Hematopoietic multipotent progenitor cell treated with erythropoietin and hydrocortisone succinate and interleukin-3 and kit ligand, for 8 days (in vitro differentiated cells): ENCODE measurements around the gene HIC1.

ENCODE experiments used
- DNase-seq: peaks from one replicate; pipeline ENCODE4 v3.0.0-alpha.2; 2015

Gene HIC1

DNA sequence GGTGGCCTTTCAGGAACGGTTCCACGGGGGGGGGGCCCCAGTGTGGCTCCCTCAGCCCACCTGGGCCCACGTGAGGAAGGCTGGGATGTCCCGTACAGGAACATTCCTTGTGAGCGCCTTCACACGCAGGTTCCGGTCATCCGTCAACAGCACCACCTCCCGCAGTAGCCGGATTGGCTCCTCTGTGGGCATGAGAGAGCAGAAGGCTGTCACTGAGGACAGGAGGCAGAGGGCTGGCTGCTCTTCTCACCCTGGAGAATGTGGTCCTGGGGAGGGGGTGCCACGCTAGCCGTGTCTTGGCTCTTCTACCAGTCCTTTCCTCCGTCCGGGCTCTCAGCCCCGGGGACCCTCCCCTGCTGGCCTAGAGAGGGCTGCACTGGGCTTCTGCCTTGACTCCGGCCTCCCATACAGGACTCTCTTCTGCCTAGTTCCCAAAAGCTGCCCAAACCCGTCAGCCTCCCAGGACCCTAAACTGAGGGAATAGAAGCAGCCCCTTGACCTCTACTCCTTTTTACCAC, 6.6 kb downstream of the HIC1 start:
- no peak for DNase-seq

DNA sequence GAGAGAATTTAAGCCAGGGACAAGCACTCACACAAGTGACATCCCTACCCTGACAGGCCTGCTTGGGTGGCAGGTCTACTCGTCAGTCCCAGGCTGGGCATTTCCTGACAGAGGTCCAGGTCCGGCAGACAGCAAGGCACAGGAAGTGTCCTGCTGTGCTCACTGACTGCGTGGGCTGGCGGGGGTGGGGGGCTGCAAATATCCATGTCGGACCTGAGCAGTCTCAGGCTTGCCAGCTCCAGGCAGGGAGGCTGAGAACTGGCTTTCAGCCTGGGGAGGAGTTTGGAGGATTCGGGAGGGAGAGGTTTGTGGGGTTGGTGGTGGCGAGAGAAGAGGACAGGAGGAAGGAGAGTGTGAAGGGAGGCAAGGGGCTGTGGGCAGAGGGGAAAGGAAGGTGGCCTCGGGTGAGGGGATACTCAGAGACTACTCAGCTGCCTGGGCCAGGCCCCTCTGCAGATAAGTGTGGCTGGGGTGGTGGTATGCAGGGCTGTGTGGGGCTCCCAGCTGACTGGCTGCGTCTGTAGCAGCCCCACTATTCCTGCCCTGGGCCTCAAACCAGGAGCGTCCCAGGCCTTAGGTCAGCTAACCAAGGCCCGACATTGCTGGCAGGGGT, 7.8 kb downstream of the HIC1 start:
- no peak for DNase-seq

DNA sequence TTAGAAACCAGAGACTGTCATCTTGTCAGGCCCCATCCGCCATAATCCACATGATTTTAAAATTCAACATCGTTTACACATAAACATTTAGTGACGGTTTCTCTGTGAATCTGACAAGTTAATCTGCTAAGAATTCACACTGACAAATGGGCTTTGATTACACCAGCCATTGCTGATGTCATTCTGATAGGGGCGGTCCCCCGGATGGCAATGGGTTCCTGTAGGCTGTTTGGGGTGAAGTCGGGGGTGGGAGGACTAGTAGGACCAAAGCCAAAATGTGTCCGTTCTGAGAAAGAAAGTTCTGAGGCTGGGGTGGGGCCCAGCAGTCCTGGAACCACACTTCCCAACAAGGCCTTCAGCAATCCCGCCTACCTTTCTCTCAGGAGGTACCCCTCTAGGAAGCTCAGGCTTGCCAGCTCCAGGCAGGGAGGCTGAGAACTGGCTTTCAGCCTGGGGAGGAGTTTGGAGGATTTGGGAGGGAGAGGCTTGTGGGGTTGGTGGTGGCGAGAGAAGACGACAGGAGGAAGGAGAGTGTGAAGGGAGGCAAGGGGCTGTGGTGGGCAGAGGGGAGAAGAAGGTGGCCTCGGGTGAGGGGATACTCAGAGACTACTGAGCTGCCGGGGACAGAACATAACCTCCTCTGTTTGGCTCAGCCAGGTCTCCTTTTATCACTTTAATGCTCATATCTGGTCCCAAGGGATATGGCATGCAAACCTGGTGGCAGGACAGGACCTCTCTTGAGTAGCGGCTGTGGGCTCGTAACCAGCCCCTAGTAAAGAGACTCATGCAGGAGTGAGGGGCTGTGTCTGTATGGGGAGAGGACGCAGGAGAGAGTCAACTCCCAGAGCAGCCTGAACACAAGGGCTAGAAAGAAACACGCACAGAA, 8.6 kb downstream of the HIC1 start:
- no peak for DNase-seq

DNA sequence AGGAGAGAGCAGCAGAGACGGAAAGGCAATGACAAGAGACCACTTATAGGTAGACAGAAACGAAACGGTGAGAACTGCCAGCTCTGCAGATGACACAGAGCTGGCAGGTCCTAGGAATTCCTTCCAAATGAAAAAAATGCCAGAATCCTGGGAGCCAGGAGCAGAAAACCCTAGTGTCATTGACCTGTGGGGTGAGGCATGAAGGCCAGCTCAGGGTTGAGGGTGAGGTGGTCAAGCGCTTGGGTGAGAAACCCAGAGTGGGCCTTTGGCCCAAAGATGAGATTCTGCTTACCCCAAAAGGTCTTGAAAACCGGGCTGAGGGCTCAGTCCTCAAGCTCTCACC, 9.2 kb downstream of the HIC1 start:
- no peak for DNase-seq

- DNase-seq, result no peak
Measured at GRCh38 chr17:2064520-2064971, 9.6 kb downstream of the HIC1 start.

- DNase-seq, result peak; percentile 55
Measured at GRCh38 chr17:2064980-2065785, 10.3 kb downstream of the HIC1 start.

GRCh38 chr17:2065949-2066400, 11.1 kb downstream of the HIC1 start:
- DNase-seq, result no peak

DNA sequence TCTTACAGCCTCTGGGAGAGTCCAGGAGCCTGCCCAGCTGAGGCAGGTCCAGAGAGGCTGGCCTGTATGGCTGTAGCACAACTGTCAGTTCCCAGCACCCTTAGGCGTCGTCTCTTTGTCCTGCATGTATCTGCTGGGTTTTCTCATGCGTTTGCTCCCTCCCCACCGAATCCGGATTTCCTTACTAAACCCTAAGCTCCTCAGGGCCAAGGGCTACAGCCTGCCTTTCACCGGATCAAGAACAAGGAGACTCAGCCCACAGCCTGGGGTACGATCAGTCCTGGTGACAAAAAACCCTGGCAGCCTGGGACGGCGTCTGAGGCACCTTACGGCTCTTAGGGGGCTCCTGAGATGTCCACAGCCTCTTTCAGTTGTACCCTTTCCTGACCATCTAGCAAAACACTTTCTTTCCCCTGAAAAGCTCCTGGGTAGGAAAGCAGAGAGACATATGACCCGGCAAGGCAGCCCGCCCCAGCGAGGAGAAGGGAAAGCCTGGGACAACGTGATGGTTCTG, 12.2 kb downstream of the HIC1 start:
- DNase-seq, result no peak

DNA sequence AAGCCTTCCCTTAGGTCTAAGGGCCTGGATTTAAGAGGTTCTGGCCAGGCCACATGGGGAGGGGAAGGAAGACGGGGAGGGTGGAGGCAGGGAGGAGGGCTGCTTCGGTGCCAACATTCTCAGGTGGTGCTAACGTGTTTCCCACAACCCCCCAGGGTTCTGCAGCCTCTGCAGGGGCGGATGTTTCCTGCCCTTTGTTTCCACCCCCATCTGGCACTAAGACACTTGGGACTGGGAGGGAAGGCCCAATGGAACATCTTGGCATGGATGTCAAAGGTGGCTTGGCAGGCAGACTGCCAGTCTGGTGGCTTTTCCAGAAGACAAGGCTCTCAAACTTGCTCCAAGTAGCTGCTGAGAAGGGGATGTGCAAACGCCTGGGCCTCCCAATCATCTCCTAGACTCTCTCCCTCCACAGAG, 12.7 kb downstream of the HIC1 start:
- DNase-seq, result no peak

DNA sequence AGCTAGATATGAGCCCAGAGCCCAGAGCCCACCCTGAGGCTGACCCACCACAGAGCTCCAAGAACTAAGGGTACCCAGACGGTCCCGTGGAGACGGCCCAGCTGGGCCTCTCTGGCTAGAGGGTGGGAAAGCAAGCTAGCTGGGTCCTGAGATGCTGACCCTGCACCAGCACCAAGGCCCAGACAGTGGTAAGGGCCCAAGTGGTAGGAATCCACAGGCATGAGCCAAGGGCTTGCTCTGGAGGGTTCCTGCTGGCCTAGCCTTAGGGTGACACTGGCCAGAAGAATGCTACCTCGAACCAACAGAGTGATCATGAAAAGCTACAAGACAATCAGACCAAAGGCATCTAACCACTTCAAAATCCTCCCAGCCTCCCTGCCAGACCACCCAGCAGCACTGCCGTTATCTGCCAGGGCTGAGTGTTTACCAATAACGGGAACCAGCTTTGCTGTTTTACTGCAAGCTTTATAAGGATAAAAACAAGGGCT, 13.2 kb downstream of the HIC1 start:
- DNase-seq, result no peak

GRCh38 chr17:2068519-2069051, 13.7 kb downstream of the HIC1 start:
- no peak for DNase-seq

- no peak for DNase-seq
Measured at GRCh38 chr17:2070241-2071023, 15.5 kb downstream of the HIC1 start.

GRCh38 chr17:2071024-2071385, 16.1 kb downstream of the HIC1 start:
- no peak for DNase-seq

GRCh38 chr17:2071455-2072281, 16.8 kb downstream of the HIC1 start:
- DNase-seq, result no peak

DNA sequence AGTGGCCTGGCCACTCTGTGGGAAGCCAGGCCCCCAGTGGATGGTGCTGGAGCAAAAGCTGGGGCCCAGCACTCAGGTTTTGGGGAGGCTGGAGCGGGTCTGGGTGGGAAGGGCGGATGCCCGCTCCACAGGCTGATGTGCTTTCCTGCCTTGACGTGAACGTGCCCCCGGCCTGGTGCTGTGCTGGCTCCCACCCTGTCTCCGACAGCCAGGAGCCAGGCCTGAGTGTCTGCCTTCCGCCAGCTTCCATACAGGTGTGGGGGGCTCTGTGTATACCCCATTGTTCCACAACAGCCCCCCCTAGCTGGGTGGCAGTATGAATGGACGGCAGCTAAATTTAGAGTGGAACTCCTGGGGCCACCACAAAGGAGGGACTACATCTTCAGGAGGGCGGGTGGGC, 20.0 kb downstream of the HIC1 start:
- no peak for DNase-seq

DNA sequence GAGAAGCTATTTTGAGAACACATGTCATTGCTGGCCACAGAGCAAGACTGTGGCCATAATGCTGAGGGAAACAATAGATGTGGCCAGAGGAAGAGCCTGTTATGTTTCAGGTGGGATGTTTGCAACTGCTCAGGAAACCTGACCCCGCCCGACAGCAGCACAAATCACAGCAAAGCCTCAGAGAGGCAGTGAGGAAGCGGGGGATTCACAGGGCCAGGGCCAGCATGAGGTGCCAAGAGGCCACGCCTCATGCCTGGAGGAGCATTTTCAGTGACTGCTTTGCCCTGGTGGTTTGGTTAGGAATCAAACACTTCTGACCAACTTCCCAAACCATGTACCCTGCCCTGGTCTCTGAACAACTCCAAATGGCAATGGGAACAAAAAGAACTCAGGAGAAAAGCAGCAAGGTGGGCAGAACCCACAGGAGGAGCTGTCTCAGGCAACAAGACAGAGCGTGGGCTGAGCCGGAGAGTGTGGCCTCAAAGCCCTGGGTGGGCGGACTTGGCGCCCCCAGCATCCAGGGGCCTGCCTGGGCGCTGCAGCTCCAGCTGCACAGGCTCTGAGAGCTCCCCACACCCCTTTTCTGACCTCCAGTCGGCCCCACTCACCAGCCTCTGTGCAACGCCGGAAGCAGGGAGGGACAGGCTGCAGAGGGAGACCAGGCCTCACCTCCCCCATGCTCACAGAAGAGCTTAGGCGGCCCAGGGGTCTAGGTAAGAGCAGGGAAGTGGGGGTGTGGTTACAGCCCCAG, 20.6 kb downstream of the HIC1 start:
- DNase-seq, result no peak

- DNase-seq, result no peak
Measured at GRCh38 chr17:2076087-2076984, 21.4 kb downstream of the HIC1 start.

GRCh38 chr17:2077040-2077439, 22.1 kb downstream of the HIC1 start:
- DNase-seq, result no peak

DNA sequence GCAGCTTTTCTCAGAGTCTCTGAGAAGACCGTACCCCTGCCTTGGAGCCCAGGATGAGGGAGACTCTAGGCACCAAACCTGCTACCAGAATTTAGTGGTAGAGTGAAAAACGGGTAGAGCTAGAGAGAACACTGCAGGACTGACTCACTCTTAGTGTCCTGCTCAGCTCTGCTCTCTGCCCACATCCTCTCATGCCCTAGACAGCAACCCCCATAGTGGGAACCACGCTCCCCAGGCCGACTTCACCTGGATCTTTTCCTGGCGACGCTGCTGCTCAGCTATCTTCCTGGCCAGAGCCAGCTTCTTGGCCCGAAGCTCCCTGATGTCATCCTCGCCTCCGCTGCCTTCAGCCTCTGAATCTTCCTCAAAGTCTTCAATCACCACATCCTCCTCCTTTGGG, 26.7 kb downstream of the HIC1 start:
- no peak for DNase-seq
